Neural crest cell (in vitro differentiated cells): ENCODE results near the gene CDK12. TPM values are rescaled to one million over a fixed set of nuclear protein-coding genes. Genes with fewer than 3 reads are reported as not detected.

Source experiments
- DNase-seq: peaks from one replicate; pipeline ENCODE4 v3.0.0; 2021; ENCODE audit warnings: low read depth, mixed read lengths, low spot score
- H3K27ac Mint-ChIP-seq: one replicate; pipeline ENCODE4 v1.8.0; 2021; ENCODE audit warnings: mild to moderate bottlenecking, mixed read lengths; ENCODE audit not compliant: unreplicated experiment
- H3K27me3 Mint-ChIP-seq: 2 replicates; pipeline ENCODE4 v1.8.0; 2021; ENCODE audit warnings: low read depth, mild to moderate bottlenecking, mixed read lengths
- H3K36me3 Mint-ChIP-seq: 2 replicates; pipeline ENCODE4 v1.8.0; 2021; ENCODE audit warnings: low read depth, mild to moderate bottlenecking, mixed read lengths
- H3K4me1 Mint-ChIP-seq: 2 replicates; pipeline ENCODE4 v1.8.0; 2021; ENCODE audit warnings: mixed read lengths
- H3K4me3 Mint-ChIP-seq: one replicate; pipeline ENCODE4 v1.8.0; 2021; ENCODE audit warnings: mild to moderate bottlenecking, mixed read lengths
- H3K9me3 Mint-ChIP-seq: 2 replicates; pipeline ENCODE4 v1.8.0; 2021; ENCODE audit warnings: mixed read lengths
- CTCF ChIP-seq: fragments of 200-600 bp; sonication (generic); conservative IDR thresholded peaks from 2 replicates; pipeline ENCODE4 v1.5.0; 2021; ENCODE audit warnings: antibody characterized with exemption, mild to moderate bottlenecking
- total RNA-seq: library from RNA; stranded (reverse); gene quantifications from 2 replicates; pipeline ENCODE4 v1.2.1, GENCODE V29; 2021

Gene CDK12
- total RNA-seq, 1 donor from 2014 or later = 69.8 TPM

GRCh38 chr17:39517224-39517623, 55.9 kb downstream of the CDK12 start:
- Mint-ChIP-seq H3K36me3 (peaks cover 9% of the 10 kb centered on the region), H3K9me3 (no peaks in the 10 kb centered on the region), H3K27ac (no peak overlapping the region), H3K27me3 (no peaks in the 10 kb centered on the region), H3K4me3 (no peak overlapping the region), H3K4me1 (no peaks in the 10 kb centered on the region)
- no peak for TF ChIP-seq CTCF
- DNase-seq = no peak

GRCh38 chr17:39525801-39526506, 64.7 kb downstream of the CDK12 start:
- no peaks in the 10 kb centered on the region for H3K4me1 Mint-ChIP-seq
- H3K9me3 Mint-ChIP-seq = no peaks in the 10 kb centered on the region
- TF ChIP-seq CTCF = no peak
- no peak overlapping the region for H3K4me3 Mint-ChIP-seq
- no peak for DNase-seq
- H3K36me3 Mint-ChIP-seq = peaks cover 11% of the 10 kb centered on the region
- H3K27ac Mint-ChIP-seq = no peak overlapping the region
- no peaks in the 10 kb centered on the region for H3K27me3 Mint-ChIP-seq

GRCh38 chr17:39527220-39527813, 66.0 kb downstream of the CDK12 start:
- Mint-ChIP-seq H3K27me3 (no peaks in the 10 kb centered on the region), H3K4me3 (no peak overlapping the region), H3K36me3 (peaks cover 11% of the 10 kb centered on the region), H3K9me3 (no peaks in the 10 kb centered on the region), H3K4me1 (no peaks in the 10 kb centered on the region), H3K27ac (no peak overlapping the region)
- DNase-seq = no peak
- peak; percentile 61 for TF ChIP-seq CTCF

GRCh38 chr17:39529455-39529854, 68.2 kb downstream of the CDK12 start:
- Mint-ChIP-seq H3K36me3 (peaks cover 5% of the 10 kb centered on the region), H3K27me3 (no peaks in the 10 kb centered on the region), H3K4me3 (no peak overlapping the region), H3K4me1 (no peaks in the 10 kb centered on the region), H3K9me3 (no peaks in the 10 kb centered on the region), H3K27ac (no peak overlapping the region)
- DNase-seq = no peak
- TF ChIP-seq CTCF = no peak

GRCh38 chr17:39530513-39530912, 69.2 kb downstream of the CDK12 start:
- H3K27ac Mint-ChIP-seq = no peak overlapping the region
- no peaks in the 10 kb centered on the region for H3K4me1 Mint-ChIP-seq
- H3K36me3 Mint-ChIP-seq = peaks cover 4% of the 10 kb centered on the region
- H3K27me3 Mint-ChIP-seq = no peaks in the 10 kb centered on the region
- TF ChIP-seq CTCF = no peak
- no peak overlapping the region for H3K4me3 Mint-ChIP-seq
- DNase-seq = no peak
- H3K9me3 Mint-ChIP-seq = no peaks in the 10 kb centered on the region
